ENCODE measurements around the gene ESR2.
"Not testable (repeated sequence)": the region's sequence is repeated elsewhere in the genome, so short reads cannot be mapped to it uniquely, and the experiment has no call there.

ESR2 gene

DNA sequence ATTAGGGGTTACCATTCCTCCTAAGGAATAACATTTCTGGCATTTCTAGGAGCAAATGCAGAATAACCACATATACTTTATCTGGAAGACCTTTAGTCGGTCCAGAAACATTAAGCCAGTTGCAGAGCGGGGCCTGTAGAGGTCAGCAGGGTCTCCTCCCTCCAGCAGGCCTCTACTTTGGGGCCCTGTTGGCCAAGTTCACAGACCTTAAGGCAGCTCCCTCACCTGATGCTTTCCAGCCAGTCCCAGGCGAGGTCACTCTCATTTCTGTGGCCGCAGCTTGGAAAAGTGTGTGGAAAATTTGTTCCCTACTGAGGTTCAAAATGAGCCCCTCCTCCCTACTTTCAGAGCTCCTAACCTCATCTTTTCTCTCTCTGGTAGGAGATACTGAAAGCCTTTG lies 74.1 kb downstream of the ESR2 start:
- DNase-seq = no peak

DNA sequence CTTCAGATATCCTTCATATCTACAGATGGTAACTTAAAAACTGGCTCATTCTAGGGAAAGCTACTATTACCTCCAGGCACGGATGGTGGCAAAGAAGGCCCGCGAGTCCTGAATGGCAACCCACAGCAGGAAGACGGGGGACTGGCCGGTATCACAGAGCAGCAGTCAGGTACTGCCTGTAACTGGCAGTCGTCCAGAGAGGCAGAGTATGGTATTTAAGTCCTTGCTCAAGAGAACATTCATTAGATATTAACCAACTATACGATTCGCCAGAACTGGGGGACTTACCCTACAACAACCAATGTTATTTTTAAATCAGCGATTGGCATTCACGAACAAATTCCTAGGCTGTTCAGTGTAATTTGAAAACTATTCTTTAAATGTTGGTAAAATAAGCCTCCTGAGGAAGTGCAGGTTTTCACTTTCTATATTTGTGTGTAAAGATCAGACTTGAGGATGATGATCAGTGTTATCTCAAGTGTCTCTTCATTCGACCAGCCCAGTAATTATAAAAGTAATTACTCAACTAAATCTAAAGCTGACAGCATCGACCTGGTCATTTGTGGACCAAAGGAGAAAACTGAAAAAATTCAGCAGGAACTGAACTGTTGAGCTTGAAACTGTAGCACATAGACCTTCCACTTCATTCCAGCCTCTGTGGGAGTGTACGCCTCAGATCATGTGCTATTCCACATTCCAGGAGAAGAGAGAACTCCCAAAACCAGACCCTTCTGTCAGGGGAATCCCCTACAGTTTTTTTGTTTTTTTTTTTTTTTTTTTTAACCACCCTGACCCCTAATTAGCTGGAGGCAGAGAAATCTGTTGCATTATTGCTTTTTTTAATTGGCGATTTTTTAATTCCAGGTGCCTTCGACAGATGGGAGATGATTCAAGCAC lies 75.6 kb downstream of the ESR2 start:
- DNase-seq = no peak

GRCh38 chr14:64217834-64218233 lies 76.3 kb downstream of the ESR2 start:
- no peak for DNase-seq

DNA sequence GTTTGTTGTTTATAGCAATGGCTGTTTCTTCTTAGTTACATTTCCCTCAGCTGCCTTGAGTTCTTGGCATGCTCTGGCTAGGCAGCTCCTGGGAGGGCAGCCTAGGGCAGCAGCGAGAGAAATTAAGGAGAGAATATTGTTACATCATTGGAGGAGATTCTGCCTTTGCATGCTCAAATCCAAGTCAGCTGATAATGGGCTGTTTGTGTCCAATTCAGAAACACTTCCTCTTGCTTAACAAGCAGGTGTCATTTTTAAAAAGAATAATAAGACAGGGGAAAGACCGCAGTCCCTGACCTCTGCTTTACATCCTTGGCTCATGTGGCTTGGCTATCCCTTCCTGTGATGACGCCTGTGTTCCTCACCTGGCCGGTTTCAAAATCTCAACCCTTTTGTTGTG lies 76.9 kb downstream of the ESR2 start:
- DNase-seq = no peak

DNA sequence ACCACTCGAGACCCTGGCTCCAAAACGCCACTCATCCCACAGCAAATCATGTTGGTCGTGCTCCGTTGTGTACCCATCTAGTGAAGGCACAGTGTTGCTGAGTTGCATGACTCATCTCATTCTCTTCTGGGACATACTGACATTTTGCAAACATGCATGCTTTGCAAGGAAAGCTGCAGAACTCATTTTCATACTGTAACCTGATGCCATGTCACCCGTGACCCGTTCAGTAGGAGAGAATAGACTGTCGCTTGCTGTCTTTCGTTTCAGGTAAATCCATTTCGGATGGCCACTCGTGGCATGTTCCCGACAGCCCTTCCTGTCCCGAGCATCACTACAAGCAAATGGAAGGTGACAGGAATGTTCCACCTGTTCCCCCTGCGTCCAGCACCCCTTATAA lies 78.2 kb downstream of the ESR2 start:
- DNase-seq = no peak

- no peak for DNase-seq
Measured at GRCh38 chr14:64215274-64215673, 78.9 kb downstream of the ESR2 start.

GRCh38 chr14:64213853-64214570 lies 80.2 kb downstream of the ESR2 start:
- DNase-seq = no peak

DNA sequence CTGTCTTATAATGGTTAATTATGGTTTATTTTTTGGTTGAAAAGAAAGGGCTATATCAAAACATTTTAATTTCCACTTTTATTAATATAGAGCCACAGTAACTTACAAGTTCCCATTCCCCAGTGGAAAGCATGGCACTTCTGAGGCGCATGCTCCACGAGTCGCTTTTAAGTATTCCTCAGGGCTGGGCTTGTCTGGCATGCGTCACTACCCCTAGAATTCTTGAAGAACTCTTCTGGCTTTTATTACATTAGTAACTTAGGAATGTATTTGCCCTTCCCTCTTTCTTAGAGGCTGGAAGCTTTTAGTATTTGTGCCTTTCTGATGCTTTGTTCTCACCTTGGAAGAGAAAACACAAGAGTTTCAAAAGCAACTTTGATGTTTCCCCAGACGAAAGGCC lies 81.1 kb downstream of the ESR2 start:
- DNase-seq = no peak

- DNase-seq = no peak
Measured at GRCh38 chr14:64212666-64213065, 81.5 kb downstream of the ESR2 start.

- not testable (repeated sequence) for DNase-seq
Measured at GRCh38 chr14:64210912-64211311, 83.3 kb downstream of the ESR2 start.

GRCh38 chr14:64210216-64210615 lies 84.0 kb downstream of the ESR2 start:
- DNase-seq = no peak

DNA sequence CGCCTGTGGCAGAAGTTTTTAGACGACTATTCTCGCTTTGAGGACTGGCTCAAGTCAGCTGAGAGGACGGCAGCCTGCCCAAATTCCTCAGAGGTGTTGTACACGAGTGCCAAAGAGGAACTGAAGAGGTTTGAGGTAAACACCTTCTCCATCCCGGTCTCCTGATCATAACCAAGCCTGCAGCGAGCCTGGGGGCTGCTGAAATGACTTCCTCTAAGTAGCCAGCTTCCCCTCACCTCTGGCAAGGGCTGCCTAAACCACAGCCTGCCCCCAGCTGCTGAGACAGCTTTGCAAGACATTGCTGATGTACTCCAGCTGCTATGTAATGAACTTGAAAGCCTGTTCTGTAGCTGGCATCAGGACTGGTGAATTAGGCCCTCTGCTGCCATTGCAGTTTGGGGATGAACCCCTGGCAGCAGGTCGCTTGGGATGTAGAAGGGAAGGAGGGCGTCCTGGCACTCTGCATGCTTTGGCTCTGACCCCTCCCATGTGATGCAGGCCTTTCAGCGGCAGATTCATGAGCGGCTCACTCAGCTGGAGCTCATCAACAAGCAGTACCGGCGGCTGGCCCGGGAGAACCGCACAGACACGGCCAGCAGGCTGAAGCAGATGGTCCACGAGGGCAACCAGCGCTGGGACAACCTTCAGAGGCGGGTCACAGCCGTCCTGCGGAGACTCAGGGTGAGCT lies 84.6 kb downstream of the ESR2 start:
- DNase-seq = no peak

DNA sequence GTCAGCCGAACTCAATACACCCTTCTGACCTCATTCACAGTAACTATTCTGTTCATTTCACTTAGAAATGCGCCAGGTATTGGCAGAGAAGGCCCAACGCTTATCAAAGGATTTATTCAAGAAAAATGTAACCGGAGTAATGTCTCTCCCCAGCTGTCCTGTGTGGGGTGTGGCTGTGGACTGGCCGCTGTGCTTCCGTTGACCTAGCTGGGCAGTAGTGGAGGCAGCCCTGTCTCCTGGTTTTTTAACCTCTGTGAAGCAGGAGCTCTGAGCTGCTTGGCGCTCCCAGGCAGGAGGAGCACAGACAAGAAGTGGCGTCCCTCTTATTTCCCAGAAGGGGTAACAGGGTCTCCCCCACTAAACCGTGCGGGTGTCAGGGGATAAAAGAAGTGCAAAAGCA lies 85.2 kb downstream of the ESR2 start:
- no peak for DNase-seq

- no peak for DNase-seq
Measured at GRCh38 chr14:64208261-64208660, 85.9 kb downstream of the ESR2 start.

DNA sequence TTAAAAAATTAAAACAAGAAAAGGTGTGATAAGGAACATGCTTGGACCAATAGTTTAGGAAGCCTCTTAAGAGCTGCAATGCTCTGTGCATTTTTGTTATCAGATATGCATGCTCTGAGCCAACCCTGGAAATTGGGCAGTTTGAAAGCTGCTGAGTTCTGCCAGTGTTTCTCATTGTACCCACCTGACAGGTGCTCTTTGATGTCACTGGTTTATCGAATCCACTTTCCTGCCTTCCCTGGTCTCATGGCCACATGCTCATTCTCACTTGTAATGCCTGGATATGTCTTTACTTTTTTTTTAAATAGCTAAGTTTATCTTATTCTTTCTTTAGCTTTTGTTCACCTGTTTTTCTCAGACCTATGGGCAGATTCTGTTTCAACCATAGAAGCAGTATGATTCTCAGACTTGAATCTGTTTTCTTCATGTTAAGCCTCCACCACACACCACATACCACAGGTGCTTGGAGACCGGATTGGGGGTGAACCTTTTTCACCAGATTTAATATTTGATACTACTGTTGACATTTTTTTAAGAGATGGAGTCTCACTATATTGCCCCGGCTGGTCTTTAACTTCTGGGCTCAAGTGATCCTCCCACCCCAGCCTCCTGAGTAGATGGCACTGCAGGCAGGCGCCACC lies 90.7 kb downstream of the ESR2 start:
- DNase-seq = no peak

- no peak for DNase-seq
Measured at GRCh38 chr14:64202716-64203115, 91.5 kb downstream of the ESR2 start.

DNA sequence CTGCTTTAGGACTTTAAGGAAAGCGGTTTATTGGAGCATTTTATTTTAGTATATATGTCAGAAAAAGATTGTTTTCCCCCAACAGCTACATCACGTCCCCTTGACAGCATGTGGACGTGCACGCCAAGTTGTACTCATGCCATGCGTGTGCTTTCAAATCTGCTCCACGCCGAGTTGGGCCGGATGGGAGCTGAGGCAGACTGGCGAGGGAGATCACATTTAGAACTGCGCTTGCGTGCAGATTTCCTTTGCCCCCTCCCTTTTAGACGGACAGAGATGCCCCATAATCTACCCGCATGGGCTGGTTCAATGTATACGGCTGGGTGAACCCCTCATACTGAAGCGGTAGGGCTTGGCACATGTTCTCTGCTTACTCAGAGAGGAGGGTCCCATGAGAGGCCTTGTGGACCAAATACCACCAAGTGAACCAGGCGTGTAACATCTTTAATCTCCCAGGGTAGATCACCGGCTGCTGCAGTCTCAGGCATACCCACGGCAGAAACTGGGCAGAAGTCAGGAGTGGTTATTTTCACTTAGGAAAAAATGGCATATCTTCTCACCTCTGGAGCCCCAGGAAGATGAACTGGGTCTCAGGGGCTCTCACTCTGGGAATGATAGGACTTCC lies 92.1 kb downstream of the ESR2 start:
- DNase-seq = no peak

DNA sequence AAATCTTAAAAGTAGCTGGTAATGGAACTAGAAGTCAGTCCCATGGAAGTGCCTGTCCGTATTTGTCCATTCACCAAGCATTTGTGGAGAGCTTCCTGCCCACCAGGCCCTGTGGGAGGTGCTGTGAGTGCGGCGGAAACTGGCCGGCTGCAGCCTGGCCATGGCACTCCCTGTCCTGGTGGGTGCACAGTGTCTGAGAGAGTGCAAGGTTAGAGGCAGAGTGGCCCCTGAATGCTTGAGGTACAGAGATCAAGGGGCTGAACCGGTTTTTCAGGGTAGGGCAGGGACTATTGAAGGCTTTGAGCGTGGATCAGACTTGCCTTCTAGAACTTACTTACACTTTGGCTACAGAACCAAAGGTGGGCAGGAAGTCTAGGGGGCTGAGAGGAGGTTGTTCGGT lies 92.9 kb downstream of the ESR2 start:
- no peak for DNase-seq

DNA sequence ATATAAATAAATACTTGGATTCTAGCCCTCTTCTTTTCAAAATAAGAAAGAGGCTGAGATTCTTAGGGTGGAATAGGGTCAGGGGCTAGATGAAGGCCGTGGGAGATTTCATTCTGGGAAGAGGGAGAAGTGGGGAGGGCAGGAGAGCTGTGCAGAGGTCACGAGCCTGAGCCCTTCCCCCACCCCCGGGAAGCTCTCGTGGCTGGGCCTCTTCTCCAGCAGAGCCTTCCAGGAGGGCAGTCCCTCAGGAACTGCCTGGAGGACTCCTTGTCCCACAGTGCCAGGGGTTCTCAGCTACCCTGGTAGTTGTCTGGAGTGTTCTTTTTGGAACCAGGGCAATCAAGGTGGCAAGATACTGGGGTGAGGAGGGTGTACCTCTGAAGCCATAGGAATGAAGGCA lies 94.0 kb downstream of the ESR2 start:
- DNase-seq = no peak

GRCh38 chr14:64198486-64198885 lies 95.7 kb downstream of the ESR2 start:
- no peak for DNase-seq

GRCh38 chr14:64197996-64198395 lies 96.2 kb downstream of the ESR2 start:
- DNase-seq = no peak

DNA sequence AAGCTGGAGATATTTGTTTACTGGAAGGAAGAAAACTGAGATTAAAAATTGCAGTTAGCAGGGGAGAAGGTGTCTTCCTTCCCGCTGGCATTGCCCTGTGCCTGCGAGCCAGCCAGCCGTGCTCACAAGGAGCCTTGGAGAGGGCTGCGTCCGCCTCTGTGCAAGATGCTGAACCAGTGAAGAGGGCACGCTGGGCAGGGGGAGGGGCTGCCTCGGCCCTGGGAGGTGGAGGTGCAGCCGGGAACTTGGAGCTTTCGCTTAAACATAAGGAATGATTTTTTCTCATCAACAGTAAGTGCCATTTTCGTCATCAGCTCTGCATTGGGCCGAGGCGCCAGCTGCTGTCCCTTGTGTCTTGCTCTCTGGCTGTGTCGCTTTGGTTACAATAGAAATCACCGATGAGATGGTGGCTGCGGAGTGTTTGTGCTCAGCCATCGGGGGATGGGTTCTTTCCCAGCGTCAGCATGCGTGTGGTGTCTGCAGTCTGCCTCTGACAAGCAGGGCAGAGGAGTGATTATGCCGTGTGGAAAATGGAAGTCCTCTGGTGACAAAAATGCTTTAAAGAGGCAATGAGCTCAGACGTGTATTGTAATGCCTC lies 97.3 kb downstream of the ESR2 start:
- DNase-seq = no peak

All from T-helper 1 cell (primary cell).